Measurements from ENCODE around the gene IL1RN. TPM values are rescaled to one million over a fixed set of nuclear protein-coding genes. Genes with fewer than 3 reads are reported as not detected.

The IL1RN gene
- total RNA-seq, 2 donors from 2014 or later: 0.68 to 1.2 TPM

DNA sequence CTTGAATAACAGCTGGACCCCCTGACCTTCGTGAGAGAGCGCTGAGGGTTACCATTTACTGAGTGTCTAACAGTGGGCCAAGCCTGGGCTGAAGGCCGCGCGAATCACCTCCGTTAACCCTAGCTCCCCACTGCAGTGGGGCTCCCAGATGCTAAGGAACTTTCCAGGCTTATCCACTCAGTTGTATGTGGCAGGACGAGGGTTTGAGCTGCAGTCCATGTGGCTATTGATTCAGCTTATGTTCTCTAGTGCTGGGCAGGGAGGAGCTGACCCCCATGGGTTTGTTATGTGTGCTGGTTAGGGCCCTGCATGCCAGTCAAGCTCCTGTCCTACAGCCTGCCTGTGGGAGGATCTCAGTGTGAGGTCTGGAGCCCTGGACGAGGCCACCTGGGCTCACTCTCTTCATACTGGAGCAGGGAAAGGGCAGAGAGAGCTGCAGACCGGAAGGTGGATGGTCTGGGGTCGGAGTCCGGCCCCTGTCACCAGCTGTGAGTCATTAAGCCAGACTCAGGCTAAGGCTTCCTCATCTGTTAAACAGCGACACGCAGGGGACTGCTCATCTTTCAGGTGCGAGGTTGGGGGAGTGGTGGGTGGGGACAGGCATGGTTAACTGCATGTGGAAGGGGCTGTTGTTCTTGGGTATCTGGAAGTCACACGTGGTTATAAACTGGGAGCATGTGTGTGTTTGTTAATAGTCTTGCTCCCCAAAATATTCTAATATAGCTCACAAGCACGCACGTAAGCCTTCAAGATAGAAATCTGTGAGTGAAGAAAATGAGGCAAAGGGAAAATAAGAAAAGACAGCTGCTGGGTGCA lies 52.9 kb downstream of the IL1RN start:
- H3K9me3 ChIP-seq (ENCODE audit: control insufficient read depth, low read length, poor library complexity, severe bottlenecking): no peaks in the 10 kb centered on the region
- H3K27ac Mint-ChIP-seq: peak overlapping the region; percentile 95
- H3K36me3 Mint-ChIP-seq (ENCODE audit: low read depth): peaks cover 4% of the 10 kb centered on the region
- no peak for DNase-seq
- no peaks in the 10 kb centered on the region for H3K27me3 Mint-ChIP-seq
- peaks cover 66% of the 10 kb centered on the region for H3K4me1 Mint-ChIP-seq
- H3K4me3 Mint-ChIP-seq: peak overlapping the region; percentile 80
- no peak for ATAC-seq

DNA sequence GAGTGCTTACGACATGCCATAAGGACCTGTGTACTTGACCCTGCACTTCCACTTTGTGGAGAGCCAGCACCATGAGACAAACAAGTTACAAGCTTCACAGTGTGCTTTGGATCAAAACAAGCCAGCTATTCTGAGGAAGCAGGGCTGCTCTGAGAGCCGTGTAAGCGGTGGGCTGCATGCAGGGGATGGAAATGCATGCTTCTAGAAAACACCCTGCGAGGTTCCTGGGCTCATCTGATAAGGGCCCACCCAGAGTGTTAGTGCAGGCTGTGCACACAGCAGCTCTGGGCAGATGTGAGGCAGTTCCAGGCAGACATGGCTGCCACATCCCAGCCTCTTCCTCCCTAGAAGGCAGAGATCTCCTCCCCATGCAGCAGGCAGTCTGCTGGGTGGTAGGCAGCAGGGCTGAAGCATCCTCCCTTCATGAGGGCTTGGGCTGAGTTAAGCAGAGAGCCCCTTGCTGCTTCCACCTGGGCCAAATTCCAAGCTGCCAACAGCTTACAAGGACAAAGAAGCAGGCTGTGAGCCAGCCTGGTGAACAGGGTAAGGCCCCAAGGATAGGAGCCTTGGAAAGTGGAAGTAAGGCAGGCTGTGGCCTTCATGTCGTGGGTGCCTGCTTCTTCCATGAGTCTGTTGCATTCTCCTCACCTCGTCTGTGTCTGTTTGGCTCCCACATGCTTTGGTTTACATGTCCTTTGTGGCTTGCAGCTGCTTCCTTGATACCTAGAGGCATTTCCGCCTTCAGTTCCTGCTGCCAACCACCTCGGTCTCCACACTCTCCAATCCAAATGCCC lies 54.1 kb downstream of the IL1RN start:
- Mint-ChIP-seq H3K27me3 (no peaks in the 10 kb centered on the region), H3K4me3 (peak overlapping the region; percentile 80), H3K27ac (peak overlapping the region; percentile 95), H3K36me3 (ENCODE audit: low read depth) (peaks cover 6% of the 10 kb centered on the region), H3K4me1 (peaks cover 71% of the 10 kb centered on the region)
- H3K9me3 ChIP-seq (ENCODE audit: control insufficient read depth, low read length, poor library complexity, severe bottlenecking): no peaks in the 10 kb centered on the region
- peak; percentile 62 for ATAC-seq
- no peak for DNase-seq

DNA sequence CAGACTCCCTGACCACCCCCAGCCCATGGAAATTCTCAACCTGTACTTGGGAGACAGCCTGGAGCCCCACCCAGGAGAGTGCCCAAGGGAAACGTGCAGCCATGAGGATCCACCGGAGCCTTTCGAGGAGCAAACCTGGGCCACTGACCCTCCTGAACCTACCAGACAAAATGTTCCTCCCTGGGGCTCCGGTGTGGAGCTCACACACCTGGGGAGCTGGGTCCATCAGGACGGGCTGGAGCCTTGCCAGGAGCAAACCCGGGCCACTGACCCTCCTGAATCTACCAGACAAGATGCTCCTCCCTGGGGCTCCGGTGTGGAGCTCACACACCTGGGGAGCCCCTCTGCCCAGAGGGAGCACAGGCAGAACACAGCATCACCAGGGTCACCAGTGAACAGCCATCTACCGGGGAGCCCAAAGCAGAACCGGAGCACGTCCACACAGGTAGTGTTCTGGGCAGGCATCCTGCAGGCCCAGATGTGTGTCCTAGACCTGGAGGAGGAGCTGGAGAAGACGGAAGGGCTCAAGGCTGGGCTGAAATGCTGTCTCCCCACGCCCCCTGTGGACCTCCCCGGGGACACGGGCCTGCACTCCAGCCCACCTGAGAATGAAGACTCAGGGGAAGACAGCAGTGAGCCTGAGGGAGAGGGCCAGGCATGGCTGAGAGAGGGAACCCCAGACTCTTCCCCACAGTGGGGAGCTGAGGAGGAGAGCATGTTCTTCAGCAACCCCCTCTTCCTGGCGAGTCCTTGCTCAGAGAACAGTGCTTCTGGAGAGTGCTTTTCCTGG lies 55.3 kb downstream of the IL1RN start:
- peak overlapping the region; percentile 95 for H3K27ac Mint-ChIP-seq

DNA sequence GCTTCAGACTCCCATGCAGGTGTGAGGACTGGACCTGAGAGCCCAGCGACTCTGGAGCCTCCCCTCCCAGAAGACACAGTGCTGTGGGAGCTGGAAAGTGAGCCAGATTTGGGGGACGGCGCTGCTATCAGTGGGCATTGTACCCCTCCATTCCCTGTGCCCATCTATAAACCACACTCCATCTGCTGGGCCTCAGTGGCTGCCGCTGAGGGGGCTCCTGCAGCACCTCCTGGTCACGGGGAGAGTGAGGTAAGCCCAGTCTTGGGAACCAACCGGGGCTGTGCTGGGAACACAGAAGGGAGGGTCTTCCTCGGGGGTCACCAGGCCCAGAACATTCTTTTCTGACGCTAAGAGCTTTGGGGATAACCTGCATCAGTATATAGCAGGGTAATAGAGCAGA lies 55.9 kb downstream of the IL1RN start:
- Mint-ChIP-seq H3K4me3 (no peak overlapping the region), H3K27ac (peak overlapping the region; percentile 87), H3K27me3 (no peaks in the 10 kb centered on the region), H3K36me3 (ENCODE audit: low read depth) (peaks cover 11% of the 10 kb centered on the region), H3K4me1 (peaks cover 69% of the 10 kb centered on the region)
- DNase-seq: no peak
- no peak for ATAC-seq
- no peaks in the 10 kb centered on the region for H3K9me3 ChIP-seq (ENCODE audit: control insufficient read depth, low read length, poor library complexity, severe bottlenecking)

More for the DNA sequence above, 55.3 kb downstream of the IL1RN start:
- Mint-ChIP-seq H3K27me3 (no peaks in the 10 kb centered on the region), H3K4me1 (peaks cover 70% of the 10 kb centered on the region), H3K4me3 (no peak overlapping the region), H3K36me3 (ENCODE audit: low read depth) (peaks cover 9% of the 10 kb centered on the region)
- DNase-seq (no peak), ATAC-seq (no peak)
- H3K9me3 ChIP-seq (ENCODE audit: control insufficient read depth, low read length, poor library complexity, severe bottlenecking): no peaks in the 10 kb centered on the region

Other genes with a start within 250 kb of the IL1RN start
- gene IL37, start 216.4 kb upstream of the IL1RN start, total RNA-seq: not detected
- not detected for gene IL36G, start 149.6 kb upstream of the IL1RN start, total RNA-seq
- gene IL36A, start 122.1 kb upstream of the IL1RN start, total RNA-seq: not detected
- gene IL36B, start 74.7 kb upstream of the IL1RN start, total RNA-seq: not detected
- gene IL36RN, start 68.4 kb upstream of the IL1RN start, total RNA-seq: not detected
- gene IL1F10, start 59.6 kb upstream of the IL1RN start, total RNA-seq: not detected
- 100 to 1,000 TPM; 141 to 160 TPM for gene PSD4, start 46.4 kb downstream of the IL1RN start, total RNA-seq
- gene PAX8, start 151.3 kb downstream of the IL1RN start, total RNA-seq: 1 to 10 TPM in 1 of 2 donors, under 1 TPM in 1; 0.21 to 1.4 TPM